Right lobe of liver (tissue), 6 donors: ENCODE measurements around the gene CDC42EP4. TPM values are rescaled to one million over a fixed set of nuclear protein-coding genes. Genes with fewer than 3 reads are reported as not detected.

Source experiments
- ATAC-seq, 4 donors: fragments of 200-7000 bp; cut with Tn5 transposase; one replicate each; pipeline ENCODE4 v1.9.1; 2020; ENCODE audit warnings: mild to moderate bottlenecking in 4 of 4, moderate library complexity in 4 of 4
- DNase-seq, 3 donors: peaks; one replicate each; pipeline ENCODE4 v3.0.0-alpha.2; 2020
- H3K27ac ChIP-seq, 3 donors: fragments of 200-600 bp; one replicate each; pipeline ENCODE4 v1.8.0; 2022
- H3K27me3 ChIP-seq, 2 donors: fragments of 200-600 bp; one replicate each; pipeline ENCODE4 v1.8.0; 2022
- H3K36me3 ChIP-seq, 4 donors: fragments of 200-600 bp; sonication (generic) in 1 of 4; one replicate each; pipeline versions ENCODE4 v1.5.1 to v1.8.0; 2017 to 2022; ENCODE audit warnings: control low read depth in 1 of 4
- H3K4me1 ChIP-seq, 4 donors: fragments of 200-600 bp; sonication (generic) in 1 of 4; one replicate each; pipeline versions ENCODE4 v1.5.1 to v1.8.0; 2017 to 2022; ENCODE audit warnings: control low read depth in 1 of 4
- H3K4me3 ChIP-seq, 3 donors: fragments of 200-600 bp; one replicate each; pipeline ENCODE4 v1.8.0; 2022
- H3K9me3 ChIP-seq, 4 donors: fragments of 200-600 bp; sonication (generic) in 1 of 4; one replicate each; pipeline versions ENCODE4 v1.5.1 to v1.8.0; 2017 to 2022; ENCODE audit warnings: control low read depth in 1 of 4
- POLR2A ChIP-seq: fragments of 450-650 bp; IDR thresholded peaks from one replicate; pipeline ENCODE4 v1.6.1; 2017; ENCODE audit warnings: antibody characterized with exemption, mild to moderate bottlenecking
- WGBS: methylation state at CpG from one replicate; pipeline ENCODE4 v1.1.6; 2018; ENCODE audit warnings: low coverage, low lambda C conversion rate; ENCODE audit not compliant: insufficient coverage; ENCODE audit errors: missing lambda C conversion rate; 5-methylcytosine and 5-hydroxymethylcytosine counted together
- intact Hi-C, 2 donors: fragments of 100-400 bp; cut with DNase I; formaldehyde crosslinking; loops; one replicate each; pipeline versions ENCODE4 v1.11.2 to v1.14.1; 2022
- total RNA-seq, 6 experiments: library from RNA; depleted of rRNA in 2 of 6; stranded (reverse); fragments of >200 nt in 2 of 6; fragmentation: NEBNext Ultra II Directional in 3 of 6; extraction: Animal tissue kit (Norgen Biotek cat#: 25700) in 3 of 6; gene quantifications; one replicate each; pipeline versions ENCODE4 v1.1.0 to v1.2.4, GENCODE V29; 2016 to 2023
- TF ChIP-seq, protein P1 (sequence below), 4 donors: fragments of 200-600 bp in 3 of 4; fragments of 450-650 bp in 1 of 4; IDR thresholded peaks; one replicate each; pipeline versions ENCODE4 v1.5.1 to v1.8.0; 2016 to 2022; ENCODE audit warnings: antibody characterized with exemption in 4 of 4, mild to moderate bottlenecking in 2 of 4
- donor health status: DM: no; HTN: yes; CAD: no.
- donor health status: DM: no; HTN: no; CAD: no.
- donor health status: DM: no; HTN: no; CAD: no.
- donor health status: DM: no; HTN: yes; CAD: no.
- donor health status: DM: no; HTN: yes; CAD: no.

The CDC42EP4 gene
- total RNA-seq, 6 experiments from 2014 or later: 27.5 to 34.9 (median 30.9) TPM

DNA sequence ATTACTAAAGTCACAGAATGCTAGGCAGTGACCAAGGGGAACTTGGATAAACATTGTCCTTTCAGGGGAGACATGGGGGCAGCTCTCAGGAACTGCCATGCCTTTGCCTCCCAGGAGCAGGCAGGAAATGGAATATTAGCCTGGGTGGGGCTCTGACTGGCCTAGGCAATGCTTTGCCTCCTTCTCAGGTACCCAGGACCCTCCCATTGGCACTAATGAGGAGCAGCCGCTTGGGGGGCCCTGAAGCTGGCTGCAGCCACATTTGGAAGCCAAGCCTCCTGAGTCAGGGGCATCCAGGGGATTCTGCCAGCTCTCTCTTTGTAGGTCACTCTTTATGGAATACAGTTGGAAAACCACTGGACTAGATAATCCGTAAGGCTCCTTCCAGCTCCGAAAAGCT, 55.6 kb downstream of the CDC42EP4 start:
- Histone ChIP-seq H3K36me3 (no peaks in the 10 kb centered on the region), H3K4me1 (no peaks in the 10 kb centered on the region), H3K4me3 (no peak overlapping the region), H3K27me3 (no peaks in the 10 kb centered on the region), H3K27ac (no peak overlapping the region), H3K9me3 (no peaks in the 10 kb centered on the region)
- no peak for ATAC-seq
- peak in 1 of 3 donors; percentile 38 for DNase-seq
- intact Hi-C loops: loop anchor here (5.0 kb wide), 1 partner anchor 111 kb away; no protein-coding TSS in a partner anchor
- TF ChIP-seq POLR2A: no peak
- TF ChIP-seq, protein P1, sequence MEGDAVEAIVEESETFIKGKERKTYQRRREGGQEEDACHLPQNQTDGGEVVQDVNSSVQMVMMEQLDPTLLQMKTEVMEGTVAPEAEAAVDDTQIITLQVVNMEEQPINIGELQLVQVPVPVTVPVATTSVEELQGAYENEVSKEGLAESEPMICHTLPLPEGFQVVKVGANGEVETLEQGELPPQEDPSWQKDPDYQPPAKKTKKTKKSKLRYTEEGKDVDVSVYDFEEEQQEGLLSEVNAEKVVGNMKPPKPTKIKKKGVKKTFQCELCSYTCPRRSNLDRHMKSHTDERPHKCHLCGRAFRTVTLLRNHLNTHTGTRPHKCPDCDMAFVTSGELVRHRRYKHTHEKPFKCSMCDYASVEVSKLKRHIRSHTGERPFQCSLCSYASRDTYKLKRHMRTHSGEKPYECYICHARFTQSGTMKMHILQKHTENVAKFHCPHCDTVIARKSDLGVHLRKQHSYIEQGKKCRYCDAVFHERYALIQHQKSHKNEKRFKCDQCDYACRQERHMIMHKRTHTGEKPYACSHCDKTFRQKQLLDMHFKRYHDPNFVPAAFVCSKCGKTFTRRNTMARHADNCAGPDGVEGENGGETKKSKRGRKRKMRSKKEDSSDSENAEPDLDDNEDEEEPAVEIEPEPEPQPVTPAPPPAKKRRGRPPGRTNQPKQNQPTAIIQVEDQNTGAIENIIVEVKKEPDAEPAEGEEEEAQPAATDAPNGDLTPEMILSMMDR (IDR thresholded peaks at IDR 0.05): no peak
- 92% methylated on average over 2 of the region's 3 CpGs for WGBS

DNA sequence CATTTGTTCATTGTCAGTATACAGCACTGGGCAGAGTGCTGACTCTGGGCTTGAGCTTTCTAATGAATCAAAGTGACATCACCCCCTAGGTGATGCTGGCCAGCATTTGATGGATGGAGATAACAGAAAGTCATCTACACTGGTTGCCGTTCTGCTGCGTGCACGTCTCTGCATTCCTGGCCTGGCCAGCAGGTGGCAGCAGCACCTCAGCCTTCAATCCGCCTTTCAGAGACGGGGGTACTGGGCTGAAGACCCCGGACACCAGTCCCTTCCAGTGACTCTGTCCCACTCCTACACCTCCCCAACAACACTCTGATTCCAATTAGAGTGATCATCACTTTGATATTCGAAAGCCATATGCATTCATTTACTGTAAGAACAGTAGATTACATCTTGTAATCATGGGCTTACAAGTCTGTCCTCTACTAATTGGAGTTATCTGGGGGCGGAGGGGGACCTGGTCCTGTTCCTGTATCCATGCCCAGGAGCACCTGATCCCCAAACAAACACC, 56.1 kb downstream of the CDC42EP4 start:
- intact Hi-C loops: loop anchor here (5.0 kb wide), 1 partner anchor 112 kb away; no protein-coding TSS in a partner anchor
- no peak overlapping the region for H3K4me3 ChIP-seq
- 0% methylated on average over 4 of the region's 8 CpGs for WGBS

DNA sequence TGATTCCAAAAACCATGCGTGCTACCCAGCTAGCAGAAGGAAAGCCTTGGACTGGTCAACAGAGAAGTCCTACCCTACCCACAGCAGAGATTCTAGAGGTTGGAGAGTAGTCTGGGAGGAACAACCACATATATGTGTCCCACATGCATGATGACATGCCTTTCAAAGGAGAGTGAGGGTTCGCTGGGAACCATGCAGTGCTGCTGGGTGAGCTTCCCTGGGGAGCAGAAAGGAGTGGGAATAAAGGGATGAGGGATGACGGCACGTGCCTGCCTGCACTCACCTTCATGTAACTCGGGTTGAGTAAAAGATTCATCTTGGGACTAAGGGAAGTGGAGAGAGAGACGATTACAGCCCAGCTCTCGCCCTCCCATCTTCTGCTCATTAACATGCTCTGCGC, 59.9 kb downstream of the CDC42EP4 start:
- DNase-seq (no peak), ATAC-seq (no peak)
- no peak overlapping the region for H3K4me3 ChIP-seq
- no peaks in the 10 kb centered on the region for H3K9me3 ChIP-seq
- H3K27ac ChIP-seq: no peak overlapping the region
- intact Hi-C loops: no loop called here
- no peaks in the 10 kb centered on the region for H3K27me3 ChIP-seq
- no peak for TF ChIP-seq POLR2A
- TF ChIP-seq, protein P1 (IDR thresholded peaks at IDR 0.05): no peak
- H3K4me1 ChIP-seq: no peaks in the 10 kb centered on the region
- H3K36me3 ChIP-seq: peaks cover 0 to 7% (median 4%) of the 10 kb centered on the region in 4 donors
- whole genome bisulfite sequencing: 75% methylated on average over 8 of the region's 8 CpGs

More for the DNA sequence above, 56.1 kb downstream of the CDC42EP4 start:
- Histone ChIP-seq H3K27ac (no peak overlapping the region), H3K9me3 (no peaks in the 10 kb centered on the region), H3K27me3 (no peaks in the 10 kb centered on the region), H3K4me1 (no peaks in the 10 kb centered on the region), H3K36me3 (no peaks in the 10 kb centered on the region)
- ATAC-seq: peak; percentile 81 to 96 (median 87)
- peak; percentile 52 to 64 (median 56) for DNase-seq
- TF ChIP-seq POLR2A: no peak
- TF ChIP-seq, protein P1 (IDR thresholded peaks at IDR 0.05): peak; percentile 97 to 99 (median 98)

DNA sequence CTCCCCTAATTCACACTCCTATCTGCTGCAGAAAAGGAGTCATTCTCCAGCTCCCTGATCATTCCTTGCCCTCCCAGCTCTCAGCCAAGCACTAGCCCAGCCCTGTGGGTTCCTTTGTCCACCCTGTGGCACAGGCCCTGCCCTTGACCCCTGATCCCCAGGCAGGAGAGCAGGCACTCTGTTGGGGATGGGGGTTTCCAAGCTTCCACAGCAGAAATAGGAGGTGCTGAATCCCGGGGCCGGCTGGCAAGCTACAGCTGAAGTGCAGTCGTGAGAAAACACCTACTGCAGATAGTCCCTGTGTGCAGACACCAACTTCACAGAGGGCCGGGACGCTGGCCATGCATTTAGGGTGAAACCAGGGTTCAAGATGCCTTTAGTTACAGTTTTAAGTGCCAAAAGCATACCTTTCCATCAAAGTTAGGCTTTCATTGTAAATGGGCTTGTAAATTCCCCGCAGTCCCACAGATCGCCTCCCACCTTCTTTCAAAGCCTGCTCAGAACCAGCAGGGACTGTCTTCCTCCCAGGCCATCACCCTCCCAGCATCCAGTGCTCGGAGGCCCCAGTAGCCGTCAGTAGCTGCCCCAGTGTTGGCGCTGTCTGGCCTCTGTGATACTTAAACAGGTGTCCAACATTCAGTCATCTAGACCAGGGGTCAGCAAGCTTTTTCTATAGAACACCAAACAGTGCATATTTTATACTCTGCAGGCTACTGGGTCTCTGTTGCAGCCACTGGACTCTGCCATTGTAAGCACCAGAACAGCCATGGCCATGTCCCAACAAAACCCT, 60.8 kb downstream of the CDC42EP4 start:
- Histone ChIP-seq H3K4me3 (no peak overlapping the region), H3K27me3 (no peaks in the 10 kb centered on the region), H3K27ac (no peak overlapping the region), H3K36me3 (peaks cover 0 to 7% (median 4%) of the 10 kb centered on the region in 4 donors), H3K4me1 (no peaks in the 10 kb centered on the region), H3K9me3 (no peaks in the 10 kb centered on the region)
- intact Hi-C loops: no loop called here
- TF ChIP-seq, protein P1 (IDR thresholded peaks at IDR 0.05): no peak
- TF ChIP-seq POLR2A: no peak
- 70% methylated on average over 6 of the region's 10 CpGs for WGBS
- DNase-seq (no peak), ATAC-seq (no peak)
